Upper lobe of left lung (tissue), 4 donors: ENCODE results near the gene ZNF630.

Source experiments
- EP300 ChIP-seq, 4 donors: sonication (generic); formaldehyde crosslinking; IDR thresholded peaks; one replicate each; pipeline ENCODE4 v1.5.1; 2017; ENCODE audit warnings: antibody characterized with exemption in 4 of 4, control low read depth in 2 of 4
- POLR2AphosphoS5 ChIP-seq, 2 donors: sonication (generic); formaldehyde crosslinking; IDR thresholded peaks; one replicate each; pipeline ENCODE4 v1.5.1; 2017; ENCODE audit warnings: antibody characterized with exemption in 2 of 2
- TF ChIP-seq, protein P1 (sequence below), 6 experiments: fragments of 450-650 bp in 4 of 6; fragments of 200-600 bp in 2 of 6; sonication (generic) in 2 of 6; IDR thresholded peaks; one replicate each; pipeline ENCODE4 v1.5.1; 2016 to 2019; ENCODE audit warnings: antibody characterized with exemption in 6 of 6

DNA sequence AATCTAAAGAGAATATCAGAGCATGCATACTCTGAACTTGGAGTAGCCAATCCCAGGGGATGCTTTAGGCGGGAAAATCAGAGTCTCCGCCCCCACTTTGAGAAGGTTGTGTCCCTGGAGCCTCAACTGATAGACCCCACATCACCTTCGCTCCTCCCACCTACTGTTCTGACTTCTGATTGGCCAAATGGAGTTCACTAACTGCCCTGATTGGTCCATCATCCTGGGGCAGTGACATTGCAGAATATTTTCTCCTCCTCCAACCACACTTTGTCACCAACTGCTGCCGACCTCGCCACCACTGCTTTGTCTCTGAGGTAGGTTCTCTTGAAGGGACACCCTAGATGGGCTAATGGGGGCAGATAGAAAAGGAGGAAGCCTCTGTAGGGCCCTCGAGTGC is 36.3 kb upstream of the ZNF630 start:
- TF ChIP-seq, protein P1, sequence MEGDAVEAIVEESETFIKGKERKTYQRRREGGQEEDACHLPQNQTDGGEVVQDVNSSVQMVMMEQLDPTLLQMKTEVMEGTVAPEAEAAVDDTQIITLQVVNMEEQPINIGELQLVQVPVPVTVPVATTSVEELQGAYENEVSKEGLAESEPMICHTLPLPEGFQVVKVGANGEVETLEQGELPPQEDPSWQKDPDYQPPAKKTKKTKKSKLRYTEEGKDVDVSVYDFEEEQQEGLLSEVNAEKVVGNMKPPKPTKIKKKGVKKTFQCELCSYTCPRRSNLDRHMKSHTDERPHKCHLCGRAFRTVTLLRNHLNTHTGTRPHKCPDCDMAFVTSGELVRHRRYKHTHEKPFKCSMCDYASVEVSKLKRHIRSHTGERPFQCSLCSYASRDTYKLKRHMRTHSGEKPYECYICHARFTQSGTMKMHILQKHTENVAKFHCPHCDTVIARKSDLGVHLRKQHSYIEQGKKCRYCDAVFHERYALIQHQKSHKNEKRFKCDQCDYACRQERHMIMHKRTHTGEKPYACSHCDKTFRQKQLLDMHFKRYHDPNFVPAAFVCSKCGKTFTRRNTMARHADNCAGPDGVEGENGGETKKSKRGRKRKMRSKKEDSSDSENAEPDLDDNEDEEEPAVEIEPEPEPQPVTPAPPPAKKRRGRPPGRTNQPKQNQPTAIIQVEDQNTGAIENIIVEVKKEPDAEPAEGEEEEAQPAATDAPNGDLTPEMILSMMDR (IDR thresholded peaks at IDR 0.05), result no peak
- no peak for TF ChIP-seq EP300 (IDR thresholded peaks at IDR 0.05)
- TF ChIP-seq POLR2AphosphoS5 (IDR thresholded peaks at IDR 0.05), result no peak
